Esophagus mucosa (tissue), 1 donor: Measurements from ENCODE around the gene CENPW. TPM values are rescaled to one million over a fixed set of nuclear protein-coding genes. Genes with fewer than 3 reads are reported as not detected.

Experiments used
- ATAC-seq: fragments of 200-7000 bp; cut with Tn5 transposase; one replicate; pipeline ENCODE4 v1.9.1; 2020
- total RNA-seq: library from RNA; stranded (reverse); gene quantifications from one replicate; pipeline ENCODE4 v1.2.4, GENCODE V29; 2023
- donor health status: DM: yes; HTN: yes; CAD: no.

The CENPW gene
- total RNA-seq, 1 donor from 2014 or later = 43.3 TPM

DNA sequence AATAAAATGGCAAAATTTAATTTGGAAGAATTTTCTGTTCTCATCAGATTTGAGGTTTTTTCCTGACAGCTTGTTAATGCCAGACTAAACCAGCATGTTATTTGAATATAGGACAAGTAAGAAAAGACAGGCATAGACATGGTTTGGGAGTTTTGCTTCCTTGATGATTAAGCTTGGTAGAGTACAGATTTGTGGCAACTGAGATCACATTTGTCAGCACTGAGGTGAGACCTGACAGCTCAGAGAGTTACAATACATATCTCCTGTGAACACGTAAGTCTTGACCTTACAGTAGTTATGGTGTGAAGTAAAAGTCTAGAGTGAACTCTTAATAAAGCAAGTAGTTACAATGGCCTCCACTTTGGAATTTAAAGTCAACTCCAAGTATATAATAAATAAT is 34.5 kb downstream of the CENPW start:
- ATAC-seq = peak; percentile 97

DNA sequence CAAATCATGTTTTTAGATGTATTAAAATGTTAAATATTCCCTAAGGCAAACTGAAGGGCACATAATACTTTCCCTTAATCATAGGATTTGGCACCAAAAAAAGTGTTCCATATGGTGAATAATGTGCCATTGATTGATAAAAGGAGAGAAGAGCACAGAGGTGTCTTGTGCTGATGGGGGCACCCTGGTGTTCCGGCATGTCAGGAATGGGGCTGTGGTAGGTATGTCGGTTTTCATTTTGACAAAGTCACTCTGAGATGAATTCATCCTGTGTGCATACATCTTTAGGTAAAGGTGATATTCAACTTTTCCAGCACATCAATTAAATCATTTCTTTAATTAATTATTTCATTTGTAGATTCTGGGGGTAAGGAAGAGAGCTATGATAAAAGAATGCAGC is 36.8 kb downstream of the CENPW start:
- no peak for ATAC-seq

DNA sequence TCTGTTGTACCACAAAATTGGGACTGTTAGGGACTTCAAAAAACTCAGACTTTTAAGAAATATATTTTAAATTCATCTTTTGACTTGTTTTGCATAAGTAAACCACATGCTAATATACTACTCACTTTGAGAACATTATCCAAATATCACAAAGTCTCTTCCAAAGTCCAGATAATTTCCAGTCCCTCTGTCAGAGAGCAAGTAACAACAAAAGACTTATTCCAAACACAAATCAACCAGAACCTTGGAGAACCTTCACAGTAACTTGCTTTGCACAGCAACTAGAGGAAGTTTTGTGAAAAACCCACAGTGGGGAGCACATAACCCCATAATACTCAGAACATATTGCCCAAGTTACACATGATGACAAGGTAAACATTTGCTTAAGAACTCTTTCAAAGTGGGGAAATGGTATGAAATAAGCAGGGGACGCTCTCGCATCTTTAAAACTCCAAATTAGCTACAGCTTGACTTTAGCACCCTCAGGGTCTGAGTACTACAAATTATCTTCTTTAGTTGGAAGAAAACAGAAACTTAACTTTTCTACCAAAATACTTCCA is 37.8 kb downstream of the CENPW start:
- no peak for ATAC-seq

DNA sequence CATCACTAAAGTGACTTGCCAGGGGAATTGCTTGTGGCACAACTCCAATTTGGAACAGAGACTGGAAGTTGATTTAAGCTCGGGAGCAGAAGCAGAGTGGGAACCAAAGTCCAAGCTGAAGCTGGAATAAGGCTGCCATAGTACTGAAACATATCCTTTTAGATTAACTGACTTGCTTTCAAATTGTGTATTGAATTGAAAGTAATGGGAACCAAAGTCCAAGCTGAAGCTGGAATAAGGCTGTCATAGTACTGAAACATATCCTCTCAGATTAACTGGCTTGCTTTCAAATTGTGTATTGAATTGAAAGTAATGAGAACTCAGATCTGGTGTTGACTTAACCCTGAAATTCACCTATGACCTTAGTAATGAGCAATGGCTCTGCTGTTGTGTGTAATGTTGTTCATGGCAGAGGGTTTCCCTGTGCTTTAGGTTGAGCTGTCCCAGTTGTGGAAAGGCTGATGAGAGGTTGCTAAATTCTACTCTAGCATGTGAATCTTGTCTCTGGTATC is 40.2 kb downstream of the CENPW start:
- ATAC-seq = no peak

GRCh38 chr6:126381498-126381897 is 41.6 kb downstream of the CENPW start:
- no peak for ATAC-seq

DNA sequence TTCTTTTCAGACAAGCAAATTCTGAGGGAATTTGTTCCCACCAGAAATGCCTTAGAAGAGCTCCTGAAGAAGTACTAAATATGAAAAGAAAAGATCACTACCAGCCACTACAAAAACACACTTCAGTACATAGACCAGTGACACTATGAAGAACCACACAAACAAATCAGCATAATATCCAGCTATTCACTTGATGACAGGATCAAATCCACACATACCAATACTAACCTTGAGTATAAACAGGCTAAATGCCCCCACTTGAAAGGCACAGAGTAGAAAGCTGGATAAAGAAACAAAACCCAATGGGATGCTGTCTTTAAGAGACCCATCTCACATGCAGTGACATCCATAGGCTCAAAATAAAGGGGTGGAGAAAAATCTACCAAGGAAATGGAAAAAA is 43.3 kb downstream of the CENPW start:
- no peak for ATAC-seq

- no peak for ATAC-seq
Measured at GRCh38 chr6:126385536-126385935, 45.6 kb downstream of the CENPW start.

DNA sequence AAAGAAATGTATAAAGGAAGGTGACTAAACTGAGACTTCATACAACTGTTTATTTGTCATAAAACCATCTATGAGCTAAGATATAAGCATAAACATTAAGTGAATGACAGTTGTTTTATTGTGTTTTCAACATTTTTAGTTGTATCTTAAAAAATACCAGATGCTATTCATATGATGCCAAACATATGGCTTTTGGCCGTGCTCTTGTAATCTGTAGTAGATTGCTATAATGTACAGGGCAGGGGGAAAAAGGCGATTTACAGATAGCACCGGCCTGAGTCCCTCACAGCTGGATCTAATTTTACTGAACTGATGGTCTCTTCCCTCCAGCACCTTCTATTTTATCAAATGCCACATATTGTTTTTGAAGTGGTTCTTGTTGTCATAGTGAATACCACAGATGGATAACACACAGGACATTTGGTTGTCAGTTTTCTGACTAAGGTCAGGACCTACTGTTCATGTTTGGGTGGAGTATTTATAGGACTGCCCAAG is 48.2 kb downstream of the CENPW start:
- ATAC-seq = no peak

- ATAC-seq = peak; percentile 32
Measured at GRCh38 chr6:126396131-126396530, 56.2 kb downstream of the CENPW start.
